ENCODE data around the gene IL1RL1. TPM values are rescaled to one million over a fixed set of nuclear protein-coding genes. Genes with fewer than 3 reads are reported as not detected.

Gene IL1RL1
- total RNA-seq, 2 experiments from 2014 or later: not detected

GRCh38 chr2:102304711-102305611 lies 6.4 kb upstream of the IL1RL1 start:
- Histone ChIP-seq H3K9me2 (ENCODE audit: insufficient read depth, low read length) (no peaks in the 10 kb centered on the region), H3K27ac (ENCODE audit: low read depth, low read length, poor library complexity, severe bottlenecking) (no peak overlapping the region), H3K79me2 (ENCODE audit: insufficient read depth, low read depth, low read length) (no peaks in the 10 kb centered on the region), H3K36me3 (ENCODE audit: insufficient read depth, low read length) (no peaks in the 10 kb centered on the region), H3K4me2 (ENCODE audit: low read length) (no peak overlapping the region), H3K9me3 (ENCODE audit: low read length) (no peaks in the 10 kb centered on the region), H3K4me3 (ENCODE audit: low read depth, low read length, poor library complexity, severe bottlenecking) (no peak overlapping the region), H4K20me1 (ENCODE audit: insufficient read depth, low read length) (no peaks in the 10 kb centered on the region), H3K4me1 (ENCODE audit: insufficient read depth, low read length, poor library complexity, severe bottlenecking) (no peaks in the 10 kb centered on the region), H2AFZ (ENCODE audit: low read length) (no peak overlapping the region)
- TF ChIP-seq EZH2phosphoT487 (IDR thresholded peaks at IDR 0.05; ENCODE audit: borderline replicate concordance, low read depth, low read length): no peak
- no peak for TF ChIP-seq CTCF (conservative IDR thresholded peaks at IDR 0.05; ENCODE audit: low read length)
- ChIA-PET CTCF (ENCODE audit: unreplicated experiment) (no interaction called here), POLR2A (no interaction called here)
- BruUV-seq (replicated peaks): no TSS peak
- intact Hi-C loops (cut with micrococcal nuclease; ENCODE audit: unreplicated experiment): no loop called here
- no peak for DNase-seq (ENCODE audit: low spot score)

GRCh38 chr2:102306125-102306524 lies 5.2 kb upstream of the IL1RL1 start:
- no peaks in the 10 kb centered on the region for H3K79me2 ChIP-seq (ENCODE audit: insufficient read depth, low read depth, low read length)
- H3K4me3 ChIP-seq (ENCODE audit: low read depth, low read length, poor library complexity, severe bottlenecking): no peak overlapping the region
- BruUV-seq (replicated peaks): no TSS peak
- H2AFZ ChIP-seq (ENCODE audit: low read length): no peak overlapping the region
- no peak overlapping the region for H3K4me2 ChIP-seq (ENCODE audit: low read length)
- TF ChIP-seq EZH2phosphoT487 (IDR thresholded peaks at IDR 0.05; ENCODE audit: borderline replicate concordance, low read depth, low read length) (no peak), CTCF (conservative IDR thresholded peaks at IDR 0.05; ENCODE audit: low read length) (no peak)
- no peaks in the 10 kb centered on the region for H4K20me1 ChIP-seq (ENCODE audit: insufficient read depth, low read length)
- ChIA-PET CTCF (ENCODE audit: unreplicated experiment) (no interaction called here), POLR2A (no interaction called here)
- no peaks in the 10 kb centered on the region for H3K36me3 ChIP-seq (ENCODE audit: insufficient read depth, low read length)
- no peak overlapping the region for H3K27ac ChIP-seq (ENCODE audit: low read depth, low read length, poor library complexity, severe bottlenecking)
- intact Hi-C loops (cut with micrococcal nuclease; ENCODE audit: unreplicated experiment): no loop called here
- no peak for DNase-seq (ENCODE audit: low spot score)
- no peaks in the 10 kb centered on the region for H3K9me3 ChIP-seq (ENCODE audit: low read length)
- H3K9me2 ChIP-seq (ENCODE audit: insufficient read depth, low read length): no peaks in the 10 kb centered on the region
- H3K4me1 ChIP-seq (ENCODE audit: insufficient read depth, low read length, poor library complexity, severe bottlenecking): no peaks in the 10 kb centered on the region

- no peak for TF ChIP-seq CTCF (conservative IDR thresholded peaks at IDR 0.05; ENCODE audit: low read length)
- TF ChIP-seq EZH2phosphoT487 (IDR thresholded peaks at IDR 0.05; ENCODE audit: borderline replicate concordance, low read depth, low read length): no peak
- Histone ChIP-seq H3K4me1 (ENCODE audit: insufficient read depth, low read length, poor library complexity, severe bottlenecking) (no peaks in the 10 kb centered on the region), H3K4me3 (ENCODE audit: low read depth, low read length, poor library complexity, severe bottlenecking) (no peak overlapping the region), H3K4me2 (ENCODE audit: low read length) (no peak overlapping the region), H3K9me3 (ENCODE audit: low read length) (no peaks in the 10 kb centered on the region), H4K20me1 (ENCODE audit: insufficient read depth, low read length) (no peaks in the 10 kb centered on the region), H3K9me2 (ENCODE audit: insufficient read depth, low read length) (no peaks in the 10 kb centered on the region), H2AFZ (ENCODE audit: low read length) (no peak overlapping the region), H3K27ac (ENCODE audit: low read depth, low read length, poor library complexity, severe bottlenecking) (no peak overlapping the region), H3K79me2 (ENCODE audit: insufficient read depth, low read depth, low read length) (no peaks in the 10 kb centered on the region), H3K36me3 (ENCODE audit: insufficient read depth, low read length) (no peaks in the 10 kb centered on the region)
- BruUV-seq (replicated peaks): no TSS peak
- intact Hi-C loops (cut with micrococcal nuclease; ENCODE audit: unreplicated experiment): no loop called here
- no peak for DNase-seq (ENCODE audit: low spot score)
- POLR2A ChIA-PET: no interaction called here
- CTCF ChIA-PET (ENCODE audit: unreplicated experiment): no interaction called here
Observed at GRCh38 chr2:102313025-102313424, 1.7 kb downstream of the IL1RL1 start.
